ENCODE data around the gene RASEF. TPM values are rescaled to one million over a fixed set of nuclear protein-coding genes. Genes with fewer than 3 reads are reported as not detected.

RASEF gene
- total RNA-seq, 1 donor from 2014 or later = 0.05 TPM

GRCh38 chr9:83013867-83014605 lies 48.9 kb downstream of the RASEF start:
- Histone ChIP-seq H3K36me3 (no peaks in the 10 kb centered on the region), H3K27me3 (ENCODE audit: low read depth) (no peaks in the 10 kb centered on the region), H3K4me3 (no peak overlapping the region), H3K4me1 (peaks cover 3% of the 10 kb centered on the region), H3K27ac (replicated peaks) (no peak overlapping the region), H3K9me3 (replicated peaks) (peaks cover 16% of the 10 kb centered on the region)
- DNase-seq = no peak
- intact Hi-C loops (cut with micrococcal nuclease) = no loop called here
- TF ChIP-seq CTCF (IDR thresholded peaks at IDR 0.05; ENCODE audit: borderline replicate concordance) = no peak

GRCh38 chr9:83012922-83013838 lies 49.8 kb downstream of the RASEF start:
- DNase-seq = no peak
- no peak for TF ChIP-seq CTCF (IDR thresholded peaks at IDR 0.05; ENCODE audit: borderline replicate concordance)
- intact Hi-C loops (cut with micrococcal nuclease) = no loop called here
- no peak overlapping the region for H3K27ac ChIP-seq (replicated peaks)
- H3K9me3 ChIP-seq (replicated peaks) = peaks cover 9% of the 10 kb centered on the region
- no peaks in the 10 kb centered on the region for H3K36me3 ChIP-seq
- H3K27me3 ChIP-seq (ENCODE audit: low read depth) = no peaks in the 10 kb centered on the region
- H3K4me1 ChIP-seq = peaks cover 3% of the 10 kb centered on the region
- H3K4me3 ChIP-seq = no peak overlapping the region

- H3K27me3 ChIP-seq (ENCODE audit: low read depth) = no peaks in the 10 kb centered on the region
- TF ChIP-seq CTCF (IDR thresholded peaks at IDR 0.05; ENCODE audit: borderline replicate concordance) = no peak
- no peak for DNase-seq
- H3K36me3 ChIP-seq = no peaks in the 10 kb centered on the region
- intact Hi-C loops (cut with micrococcal nuclease) = no loop called here
- no peak overlapping the region for H3K4me3 ChIP-seq
- peaks cover under 1% of the 10 kb centered on the region for H3K9me3 ChIP-seq (replicated peaks)
- peaks cover 3% of the 10 kb centered on the region for H3K4me1 ChIP-seq
- H3K27ac ChIP-seq (replicated peaks) = peak overlapping the region; percentile 39
Measured at GRCh38 chr9:83012168-83012921, 50.6 kb downstream of the RASEF start.

GRCh38 chr9:83011611-83012010 lies 51.3 kb downstream of the RASEF start:
- intact Hi-C loops (cut with micrococcal nuclease) = no loop called here
- Histone ChIP-seq H3K4me3 (no peak overlapping the region), H3K4me1 (peaks cover 3% of the 10 kb centered on the region), H3K36me3 (no peaks in the 10 kb centered on the region), H3K9me3 (replicated peaks) (no peaks in the 10 kb centered on the region), H3K27ac (replicated peaks) (peak overlapping the region; percentile 39), H3K27me3 (ENCODE audit: low read depth) (no peaks in the 10 kb centered on the region)
- DNase-seq = no peak
- TF ChIP-seq CTCF (IDR thresholded peaks at IDR 0.05; ENCODE audit: borderline replicate concordance) = no peak

All from left ventricle myocardium inferior (tissue), 1 donor.